ENCODE results near the gene RLIM.

RLIM gene

GRCh38 chrX:74535408-74536151 lies 78.8 kb downstream of the RLIM start:
- DNase-seq: peak; percentile 57 to 67

Measured in NCI-H526 (cell line).